KOPT-K1 (cell line): ENCODE data around the gene METTL1.

Experiments used
- H3K27ac ChIP-seq: fragments of 200-600 bp; sonication (generic); 2 replicates; pipeline ENCODE4 v1.5.1; 2016; ENCODE audit warnings: antibody characterized with exemption, mild to moderate bottlenecking, low read depth, low read length; ENCODE audit not compliant: poor library complexity, severe bottlenecking
- H3K36me3 ChIP-seq: fragments of 200-600 bp; sonication (generic); 2 replicates; pipeline ENCODE4 v1.5.1; 2017; ENCODE audit warnings: antibody characterized with exemption, mild to moderate bottlenecking, low read length, moderate library complexity; ENCODE audit not compliant: insufficient read depth
- H3K9me3 ChIP-seq: fragments of 200-600 bp; sonication (generic); 2 replicates; pipeline ENCODE4 v1.5.1; 2017; ENCODE audit warnings: antibody characterized with exemption, low read length, mild to moderate bottlenecking; ENCODE audit not compliant: insufficient read depth, poor library complexity, severe bottlenecking

METTL1 gene

DNA sequence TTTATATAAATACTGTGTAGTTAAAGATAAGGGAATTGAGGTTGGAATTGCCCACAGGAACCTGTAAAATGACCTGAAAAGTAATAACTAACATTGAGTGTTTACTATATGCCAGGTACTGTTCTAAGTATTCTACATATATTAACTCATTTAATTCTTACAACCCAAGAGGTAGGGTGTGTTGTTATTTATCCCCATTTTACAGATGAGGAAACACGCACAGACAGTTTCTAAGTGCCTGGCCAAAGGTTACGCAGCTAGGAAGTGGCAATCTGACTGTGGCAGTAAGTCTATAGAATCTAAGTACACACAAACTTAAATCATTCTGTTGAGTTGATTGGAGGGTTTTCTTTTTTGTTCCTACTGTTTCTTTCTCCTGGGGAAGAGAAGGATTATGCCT is 28.1 kb downstream of the METTL1 start:
- no peaks in the 10 kb centered on the region for H3K9me3 ChIP-seq
- peaks cover 47% of the 10 kb centered on the region for H3K36me3 ChIP-seq
- no peak overlapping the region for H3K27ac ChIP-seq

DNA sequence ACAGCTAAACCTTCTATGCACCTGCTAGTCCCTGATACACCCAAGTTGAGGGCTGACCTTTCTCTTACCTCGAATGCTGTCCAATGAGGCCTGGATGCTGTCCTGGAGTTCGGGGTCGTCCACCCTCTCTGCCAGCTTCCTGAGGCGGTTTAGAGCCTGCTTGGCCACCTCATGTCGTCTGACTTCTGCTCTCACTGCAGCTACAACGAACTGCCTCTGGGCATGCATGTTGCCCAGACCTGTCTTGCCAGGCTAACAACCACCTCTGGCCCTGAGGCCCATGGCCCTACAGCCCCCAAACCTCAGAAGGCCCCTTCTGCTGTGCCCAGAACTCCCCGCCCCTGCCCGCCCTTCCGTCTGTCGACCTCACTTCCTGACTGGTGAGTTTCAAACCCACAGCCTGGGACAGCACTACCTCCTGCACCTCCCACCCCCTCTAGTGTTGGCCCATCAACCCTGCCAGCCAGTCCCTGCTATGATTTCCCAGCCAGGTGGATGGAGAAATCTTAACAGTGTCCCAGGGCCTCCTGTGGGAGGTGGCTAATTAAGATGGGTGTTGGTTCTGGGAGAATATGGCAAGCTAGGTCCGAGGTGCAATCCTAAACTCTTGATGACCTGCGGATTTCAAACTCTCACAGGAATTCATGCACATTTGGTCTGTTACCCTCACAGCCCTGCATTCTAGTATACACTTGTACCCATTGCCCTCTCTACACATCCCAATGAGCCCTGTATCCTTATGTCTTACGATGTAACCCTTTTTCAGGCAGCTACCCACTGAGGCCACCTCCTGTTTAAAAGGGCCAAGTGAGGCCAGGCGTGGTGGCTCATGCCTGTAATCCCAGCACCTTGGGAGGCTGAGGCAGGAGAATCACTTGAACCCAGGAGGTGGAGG is 29.8 kb downstream of the METTL1 start:
- Histone ChIP-seq H3K9me3 (no peaks in the 10 kb centered on the region), H3K27ac (peak overlapping the region; percentile 80), H3K36me3 (peaks cover 35% of the 10 kb centered on the region)

DNA sequence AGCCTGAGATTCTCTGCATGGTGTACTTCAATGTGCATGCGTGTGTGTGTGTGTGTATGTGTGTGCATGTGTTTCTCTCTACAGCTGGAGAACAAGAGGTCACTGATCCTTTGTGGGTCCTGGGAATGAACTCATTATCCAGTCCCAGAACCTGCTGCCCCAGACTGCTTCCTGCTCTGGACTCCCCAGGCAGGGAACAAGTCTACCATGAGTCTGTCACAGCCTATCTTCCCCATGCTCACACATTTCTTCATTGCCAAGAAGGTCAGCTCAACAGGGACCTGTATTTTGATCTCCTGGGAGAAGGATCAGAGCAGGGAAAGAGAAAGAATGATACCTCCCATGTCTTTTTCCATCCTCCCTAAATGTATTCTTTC is 30.5 kb downstream of the METTL1 start:
- peak overlapping the region; percentile 80 for H3K27ac ChIP-seq
- peaks cover 35% of the 10 kb centered on the region for H3K36me3 ChIP-seq
- H3K9me3 ChIP-seq: no peaks in the 10 kb centered on the region

DNA sequence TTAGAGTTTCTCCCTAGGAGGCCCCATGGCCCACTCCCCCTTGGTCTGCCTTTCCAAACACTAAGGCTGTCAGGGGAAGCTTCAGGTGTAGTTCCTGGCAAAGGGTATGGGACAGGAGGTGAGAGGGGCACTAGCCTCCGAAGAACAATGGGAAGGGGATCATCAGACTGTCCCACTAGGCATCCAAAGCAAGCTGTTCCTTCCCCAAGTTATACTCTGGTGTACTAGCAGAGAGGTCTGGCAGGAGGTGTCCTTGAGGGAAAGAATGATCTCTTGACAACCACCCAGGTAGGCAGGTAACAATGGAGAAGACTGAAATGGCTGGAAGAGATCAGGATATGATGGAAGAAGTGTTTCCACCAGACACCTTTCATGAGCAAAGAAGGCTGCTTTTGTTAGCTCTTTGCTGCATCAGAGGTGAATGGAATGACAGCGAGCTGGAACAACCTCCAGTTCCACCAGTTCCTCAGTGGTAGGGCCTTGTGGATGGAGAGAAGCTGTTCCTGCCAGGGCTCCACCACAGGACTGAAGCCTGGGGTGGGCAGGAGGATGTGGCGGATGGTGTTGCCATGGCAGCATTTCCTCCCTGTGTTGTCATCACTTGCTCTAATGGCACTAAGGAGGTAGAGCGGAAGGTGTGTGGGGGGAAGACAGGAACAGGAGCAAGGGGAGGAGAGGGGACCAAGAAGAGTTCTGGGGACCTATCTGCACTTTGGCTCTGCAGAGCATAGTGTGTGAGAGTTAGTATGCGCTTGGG is 31.1 kb downstream of the METTL1 start:
- H3K27ac ChIP-seq: peak overlapping the region; percentile 80
- peaks cover 34% of the 10 kb centered on the region for H3K36me3 ChIP-seq
- no peaks in the 10 kb centered on the region for H3K9me3 ChIP-seq

DNA sequence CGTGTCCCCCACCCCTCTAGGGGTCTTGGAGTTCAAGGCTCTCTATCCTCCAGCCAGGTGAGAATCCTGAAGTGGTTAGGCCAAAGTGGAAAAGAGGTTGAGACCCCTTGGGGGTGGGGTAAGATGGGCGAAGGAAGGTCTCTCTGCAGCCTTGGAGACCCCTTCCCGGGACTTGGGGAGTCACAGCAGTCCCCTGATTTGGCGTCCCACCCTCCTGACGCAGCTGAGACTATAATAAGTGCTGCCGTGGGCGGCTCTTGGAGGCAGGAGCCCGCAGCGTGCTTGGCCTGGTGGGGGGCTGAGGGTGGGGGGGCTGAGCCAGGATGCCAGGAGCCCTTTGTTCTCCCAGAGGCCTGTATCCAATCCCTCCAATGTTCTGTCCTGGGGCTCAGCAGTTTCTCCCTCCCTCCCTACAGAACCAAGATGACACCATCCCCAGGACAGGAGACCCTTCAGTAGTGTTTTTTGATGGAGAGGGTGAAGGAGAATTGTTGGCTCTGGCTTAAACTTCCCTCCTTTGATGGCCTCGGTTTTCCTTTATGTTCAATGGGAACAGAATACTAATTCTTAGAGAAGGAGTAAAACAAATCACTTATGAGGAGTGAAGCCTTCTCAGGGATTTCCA is 31.9 kb downstream of the METTL1 start:
- Histone ChIP-seq H3K9me3 (no peaks in the 10 kb centered on the region), H3K36me3 (peaks cover 38% of the 10 kb centered on the region), H3K27ac (peak overlapping the region; percentile 80)

DNA sequence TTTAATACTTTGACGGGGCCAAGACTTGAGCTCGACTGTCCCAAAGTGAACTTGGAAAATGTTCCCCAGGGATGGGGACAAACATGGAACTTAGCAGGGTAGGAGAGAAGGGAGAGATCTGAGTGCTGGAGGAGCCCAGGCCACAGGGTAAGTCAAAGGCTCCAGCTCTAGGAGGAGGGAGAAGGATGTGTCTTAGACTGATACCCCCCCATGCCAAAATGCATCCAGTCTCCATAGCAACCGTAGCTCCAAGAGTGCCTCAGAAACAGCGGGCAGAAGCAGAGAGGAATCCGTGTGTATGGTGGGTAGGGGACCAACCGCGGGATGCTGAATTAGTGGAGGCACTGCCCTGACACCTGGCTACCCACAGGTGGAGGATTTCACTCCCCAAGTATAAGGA is 32.5 kb downstream of the METTL1 start:
- Histone ChIP-seq H3K27ac (peak overlapping the region; percentile 80), H3K9me3 (no peaks in the 10 kb centered on the region), H3K36me3 (peaks cover 44% of the 10 kb centered on the region)

DNA sequence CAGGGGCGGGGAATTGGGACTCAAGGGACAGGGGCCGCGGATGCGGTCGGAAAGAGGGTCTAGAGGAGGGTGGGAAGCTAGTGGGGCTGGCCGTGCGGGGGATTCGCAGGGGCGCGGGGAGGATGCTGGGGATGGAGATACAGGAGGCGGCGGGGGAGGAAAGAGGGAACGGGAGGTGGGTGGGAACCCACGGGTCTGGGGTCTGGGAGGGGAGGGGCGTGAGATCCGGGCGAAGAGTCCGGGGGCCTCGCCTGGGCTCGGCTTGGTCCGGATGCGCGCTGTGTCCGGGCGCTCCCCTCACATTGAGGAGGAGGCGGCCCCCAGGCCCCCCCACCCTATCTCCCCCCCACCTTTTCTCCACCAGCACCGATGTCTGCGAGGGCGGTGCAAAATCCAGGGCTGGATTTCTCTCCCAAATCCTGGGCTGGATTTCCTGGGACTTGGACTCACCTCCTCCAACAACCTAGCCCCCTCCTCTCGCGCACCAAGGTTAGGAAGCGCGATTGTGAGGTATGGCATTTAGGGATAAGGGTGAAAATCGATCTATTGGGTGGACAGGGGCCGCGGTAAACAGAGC is 33.2 kb downstream of the METTL1 start, which contains the start of gene AGAP2:
AGAP2 (minus strand) TSS at position 82 of the 577 bp plus-strand sequence. CDS start 496 bp downstream, outside the sequence.
- Histone ChIP-seq H3K36me3 (peaks cover 50% of the 10 kb centered on the region), H3K9me3 (no peaks in the 10 kb centered on the region), H3K27ac (peak within 1 kb of the TSS; percentile 80)

DNA sequence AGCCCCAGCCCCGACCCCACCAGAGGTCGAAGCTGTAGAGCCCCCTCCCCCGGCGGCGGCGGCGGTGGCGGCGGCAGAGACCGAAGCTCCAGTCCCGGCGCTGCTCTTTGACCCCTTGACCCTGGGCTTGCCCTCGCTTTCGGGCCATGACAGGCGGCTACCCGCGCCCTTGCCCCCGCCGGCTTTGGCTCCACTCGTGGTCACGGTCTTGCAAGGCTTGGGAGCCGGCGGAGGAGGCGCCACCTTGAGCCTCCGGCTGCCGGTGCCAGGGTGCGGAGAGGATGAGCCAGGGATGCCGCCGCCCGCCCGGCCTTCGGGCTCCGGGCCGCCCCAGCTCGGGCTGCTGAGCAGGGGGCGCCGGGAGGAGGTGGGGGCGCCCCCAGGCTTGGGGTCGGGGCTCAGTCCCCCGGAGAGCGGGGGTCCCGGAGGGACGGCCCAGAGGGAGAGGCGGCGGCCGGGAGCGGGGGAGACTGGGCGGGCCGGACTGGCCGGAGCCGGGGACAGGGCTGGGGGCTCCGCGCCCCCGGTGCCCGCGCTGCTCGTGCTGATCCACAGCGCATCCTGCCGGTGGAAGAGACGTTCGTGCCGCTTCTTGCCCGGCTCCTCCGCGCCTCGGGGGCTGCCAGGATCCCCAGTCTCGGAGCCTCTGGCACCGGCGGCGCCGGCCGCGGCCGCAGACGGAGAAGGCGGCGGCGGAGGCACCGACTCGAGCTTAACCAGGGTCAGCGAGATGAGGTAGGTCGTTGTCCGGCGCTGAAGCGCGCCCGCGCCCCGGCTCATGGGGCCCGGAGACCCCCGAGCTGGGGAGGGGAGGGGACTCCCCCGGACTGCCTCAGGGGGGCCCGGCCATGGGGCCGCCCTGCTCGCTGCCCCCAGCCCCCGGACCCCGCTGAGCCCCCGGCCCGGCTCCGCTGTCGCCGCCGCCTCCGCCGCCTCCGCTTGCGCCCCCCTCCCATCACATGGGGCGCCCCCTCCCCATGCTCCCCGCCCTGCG is 34.1 kb downstream of the METTL1 start:
- Histone ChIP-seq H3K27ac (no peak overlapping the region), H3K9me3 (no peaks in the 10 kb centered on the region), H3K36me3 (peaks cover 60% of the 10 kb centered on the region)

DNA sequence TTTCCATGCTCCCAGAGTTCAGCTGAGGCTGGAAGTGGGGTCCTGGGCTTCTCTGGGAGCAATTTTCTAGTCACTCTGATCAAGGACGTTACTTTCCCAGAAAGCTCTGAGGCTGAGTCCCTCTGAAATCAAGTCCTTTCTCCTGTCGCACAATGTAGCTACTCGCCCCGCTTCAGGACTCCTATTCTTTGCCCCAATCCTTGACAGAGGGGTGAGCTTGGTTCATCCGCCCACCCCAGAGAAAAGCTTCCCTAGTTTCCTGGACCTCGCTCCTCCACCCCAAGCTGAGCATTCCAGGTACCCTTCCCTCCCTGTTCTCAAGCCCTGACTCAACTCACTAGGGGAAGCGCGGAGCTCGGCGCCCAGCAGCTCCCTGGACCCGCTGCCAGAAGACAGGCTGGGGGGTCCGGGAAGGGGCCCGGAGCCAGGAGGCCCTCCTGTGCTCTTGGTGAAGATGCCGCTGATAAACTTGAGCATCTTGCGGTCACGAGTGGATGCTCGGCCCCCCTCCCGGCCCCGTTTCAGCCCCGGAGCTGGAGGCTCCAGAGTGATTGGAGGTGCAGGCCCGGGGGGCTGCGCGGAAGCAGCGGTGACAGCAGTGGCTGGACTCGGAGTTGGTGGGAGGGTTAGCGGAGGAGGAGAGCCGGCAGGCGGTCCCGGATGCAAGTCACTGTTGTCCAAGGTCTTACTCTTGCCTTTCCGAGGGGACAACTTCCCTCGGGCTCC is 35.0 kb downstream of the METTL1 start:
- H3K27ac ChIP-seq: no peak overlapping the region
- H3K9me3 ChIP-seq: no peaks in the 10 kb centered on the region
- H3K36me3 ChIP-seq: peaks cover 69% of the 10 kb centered on the region

DNA sequence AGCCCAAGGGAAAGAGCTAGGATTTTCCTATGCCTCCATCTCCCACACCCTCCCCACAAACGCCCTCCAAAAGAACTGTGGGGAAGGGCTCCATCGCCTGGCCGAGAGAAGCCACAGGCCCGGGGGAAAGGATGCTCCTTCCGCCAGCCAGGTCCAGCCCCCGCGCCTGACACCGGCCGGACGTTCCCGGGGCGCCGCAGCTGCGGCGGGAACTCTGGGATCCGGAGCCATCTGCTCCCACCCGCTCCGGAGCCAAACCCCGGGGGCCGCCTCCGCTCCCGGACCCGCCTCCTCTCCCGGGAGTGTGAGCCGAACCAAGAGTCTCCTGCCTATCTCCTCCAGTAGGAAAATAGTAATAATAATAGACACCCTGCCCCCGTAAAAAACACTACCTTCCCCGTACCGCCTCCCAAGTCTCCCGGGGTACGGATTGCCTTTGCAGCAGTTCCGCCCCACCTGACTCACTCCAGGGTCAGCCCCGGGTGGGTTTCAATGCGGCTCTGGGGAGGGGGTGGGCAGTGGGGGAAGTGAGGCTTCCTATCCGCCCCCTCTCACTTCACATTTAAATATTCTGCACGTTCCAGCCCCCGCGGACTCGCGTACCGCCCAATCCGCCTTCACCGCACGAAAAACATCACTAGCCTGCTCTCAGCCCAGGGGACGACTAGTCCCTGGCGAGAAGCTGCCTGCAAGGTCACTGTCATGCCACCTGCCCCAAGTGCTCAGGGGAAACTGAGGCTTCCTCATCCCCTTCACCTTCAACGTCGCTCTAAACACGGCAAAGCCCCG is 35.8 kb downstream of the METTL1 start:
- H3K27ac ChIP-seq: no peak overlapping the region
- no peaks in the 10 kb centered on the region for H3K9me3 ChIP-seq
- peaks cover 76% of the 10 kb centered on the region for H3K36me3 ChIP-seq

DNA sequence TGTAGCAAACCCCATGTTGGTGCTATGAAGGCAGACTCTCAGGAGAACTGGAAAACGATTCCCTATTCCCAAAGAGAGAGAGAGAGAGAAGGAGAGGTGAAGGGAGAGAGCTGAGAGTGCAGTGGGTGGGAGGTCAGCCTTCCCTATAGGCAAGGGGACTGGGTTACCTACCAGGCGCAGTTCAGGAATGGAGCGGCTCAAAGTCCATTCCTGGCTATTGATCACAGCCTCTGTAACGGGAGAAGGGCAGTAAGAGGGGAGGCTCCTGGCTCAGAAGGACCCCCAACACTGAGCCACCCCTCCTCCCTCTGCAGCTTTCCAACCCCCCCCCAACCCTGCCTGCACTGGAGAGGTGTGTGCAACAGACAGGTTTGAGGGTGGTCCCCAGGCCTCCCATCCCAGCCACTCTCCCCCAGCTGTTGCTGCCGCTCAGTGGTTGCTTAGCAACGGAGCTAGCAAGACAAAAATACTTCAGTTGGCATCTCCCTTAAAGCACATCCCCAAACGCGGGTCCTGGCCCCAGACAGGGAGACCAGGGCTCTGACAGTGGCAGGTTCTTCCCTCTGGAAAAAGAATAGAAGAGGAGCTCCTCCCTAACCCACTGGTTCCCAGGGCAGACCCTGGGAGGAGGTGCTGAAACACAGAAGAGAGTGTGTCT is 36.6 kb downstream of the METTL1 start:
- Histone ChIP-seq H3K27ac (no peak overlapping the region), H3K9me3 (no peaks in the 10 kb centered on the region), H3K36me3 (peaks cover 85% of the 10 kb centered on the region)

DNA sequence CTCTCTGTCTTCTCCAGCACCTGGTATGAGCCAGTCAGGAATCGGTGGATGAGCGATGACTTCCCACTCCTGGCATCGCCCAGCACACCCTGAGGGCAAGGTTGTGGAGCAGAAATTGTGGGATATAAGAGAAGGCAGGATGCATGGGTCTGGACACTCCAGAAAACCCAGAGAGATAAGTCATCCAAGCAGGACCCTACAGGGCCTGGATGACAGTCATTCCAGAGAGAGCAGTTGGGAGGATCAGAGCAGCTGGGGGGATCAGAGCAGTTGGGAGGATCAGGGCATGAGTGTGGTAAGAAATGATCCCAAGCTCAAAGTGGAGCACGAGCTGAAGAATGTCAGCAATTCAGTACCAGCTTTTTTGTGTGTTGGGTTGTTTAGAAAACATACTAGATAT is 37.3 kb downstream of the METTL1 start:
- Histone ChIP-seq H3K36me3 (peaks cover 88% of the 10 kb centered on the region), H3K9me3 (no peaks in the 10 kb centered on the region), H3K27ac (no peak overlapping the region)
